ENCODE results near the gene OBP2B. TPM values are rescaled to one million over a fixed set of nuclear protein-coding genes. Genes with fewer than 3 reads are reported as not detected.

OBP2B gene
- total RNA-seq, 2 donors from 2014 or later: not detected

- Histone ChIP-seq H3K4me1 (peaks cover 6% of the 10 kb centered on the region), H3K27me3 (no peaks in the 10 kb centered on the region), H3K4me3 (no peak overlapping the region), H3K36me3 (replicated peaks in 1 of 2; ENCODE audit: insufficient read depth in 1 of 2, low read depth in 2 of 2) (no peaks in the 10 kb centered on the region), H3K9me3 (no peaks in the 10 kb centered on the region), H3K27ac (no peak overlapping the region)
- intact Hi-C loops (cut with DNase I): no loop called here
- whole genome bisulfite sequencing, 2 donors: 67% methylated on average over 6 of the region's 6 CpGs; no CpG with 5 or more reads in 1 of the 2 donors
- TF ChIP-seq POLR2A (IDR thresholded peaks at IDR 0.05) (no peak), CTCF (IDR thresholded peaks at IDR 0.05) (no peak)
- ATAC-seq (no peak), DNase-seq (no peak)
Measured at GRCh38 chr9:133247632-133248031, 38.6 kb upstream of the OBP2B start.

DNA sequence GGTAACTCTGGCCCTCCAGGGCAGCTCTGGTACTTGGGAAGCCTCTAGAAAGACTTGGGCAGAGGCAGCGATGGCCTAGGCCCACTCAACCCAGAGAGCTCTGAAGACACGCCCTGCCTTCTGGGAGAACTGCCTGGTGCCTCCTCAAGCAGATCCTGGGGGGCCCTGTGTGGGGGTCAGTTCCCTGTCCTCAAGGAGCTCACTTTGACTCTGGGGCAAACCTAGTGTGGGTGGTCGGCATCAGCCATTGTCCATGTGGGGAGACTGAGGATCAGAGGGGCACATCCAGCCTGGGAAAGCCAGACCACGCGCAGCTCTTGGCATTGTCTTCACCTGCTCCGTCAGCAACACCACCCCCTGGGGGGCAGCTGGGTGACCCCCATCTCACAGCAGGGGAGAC lies 37.9 kb upstream of the OBP2B start:
- intact Hi-C loops (cut with DNase I): no loop called here
- Histone ChIP-seq H3K4me1 (peaks cover 6% of the 10 kb centered on the region), H3K27me3 (no peaks in the 10 kb centered on the region), H3K36me3 (replicated peaks in 1 of 2; ENCODE audit: insufficient read depth in 1 of 2, low read depth in 2 of 2) (no peaks in the 10 kb centered on the region), H3K9me3 (no peaks in the 10 kb centered on the region), H3K27ac (no peak overlapping the region), H3K4me3 (no peak overlapping the region)
- 97 to 100% methylated on average over 3 to 6 of the region's 6 CpGs for WGBS, 2 donors
- TF ChIP-seq POLR2A (IDR thresholded peaks at IDR 0.05): no peak
- TF ChIP-seq CTCF (IDR thresholded peaks at IDR 0.05): no peak
- no peak for ATAC-seq
- no peak for DNase-seq

- ATAC-seq (no peak), DNase-seq (no peak)
- H3K9me3 ChIP-seq: no peaks in the 10 kb centered on the region
- no peak for TF ChIP-seq CTCF (IDR thresholded peaks at IDR 0.05)
- no peak for TF ChIP-seq POLR2A (IDR thresholded peaks at IDR 0.05)
- no peak overlapping the region for H3K4me3 ChIP-seq
- no peaks in the 10 kb centered on the region for H3K36me3 ChIP-seq (replicated peaks in 1 of 2; ENCODE audit: insufficient read depth in 1 of 2, low read depth in 2 of 2)
- no peak overlapping the region for H3K27ac ChIP-seq
- no peaks in the 10 kb centered on the region for H3K27me3 ChIP-seq
- intact Hi-C loops (cut with DNase I): no loop called here
- 80 to 90% methylated on average over 9 to 16 of the region's 16 CpGs for WGBS, 2 donors
- H3K4me1 ChIP-seq: peaks cover 6% of the 10 kb centered on the region
Measured at GRCh38 chr9:133246562-133246961, 37.5 kb upstream of the OBP2B start.

DNA sequence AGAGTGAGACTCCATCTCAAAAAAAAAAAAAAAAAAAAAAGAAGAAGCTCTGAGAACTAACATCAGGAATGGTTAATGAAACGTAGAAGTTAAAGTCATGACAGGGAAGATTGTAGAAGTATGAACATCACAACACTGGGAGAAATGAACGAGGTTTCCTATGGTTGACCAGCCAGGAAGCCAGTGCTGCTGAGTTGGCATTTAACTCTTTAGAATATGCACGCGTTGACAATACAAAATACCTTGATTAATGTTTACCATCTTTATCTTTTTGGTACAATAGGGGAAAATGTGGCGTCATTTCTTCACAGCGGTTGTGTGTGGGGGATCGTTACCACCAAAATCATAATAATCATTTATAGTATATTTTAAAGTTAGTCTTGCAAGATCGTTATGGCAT lies 33.9 kb upstream of the OBP2B start:
- DNase-seq (no peak), ATAC-seq (no peak)
- H3K4me1 ChIP-seq: peaks cover 13% of the 10 kb centered on the region
- no peak overlapping the region for H3K27ac ChIP-seq
- WGBS, 2 donors: 56 to 68% methylated on average over 8 of the region's 8 CpGs
- TF ChIP-seq CTCF (IDR thresholded peaks at IDR 0.05) (no peak), POLR2A (IDR thresholded peaks at IDR 0.05) (no peak)
- intact Hi-C loops (cut with DNase I): no loop called here
- H3K9me3 ChIP-seq: no peaks in the 10 kb centered on the region
- H3K4me3 ChIP-seq: no peak overlapping the region
- H3K27me3 ChIP-seq: no peaks in the 10 kb centered on the region
- no peaks in the 10 kb centered on the region for H3K36me3 ChIP-seq (replicated peaks in 1 of 2; ENCODE audit: insufficient read depth in 1 of 2, low read depth in 2 of 2)

- no peak for TF ChIP-seq CTCF (IDR thresholded peaks at IDR 0.05)
- Histone ChIP-seq H3K27ac (no peak overlapping the region), H3K36me3 (replicated peaks in 1 of 2; ENCODE audit: insufficient read depth in 1 of 2, low read depth in 2 of 2) (no peaks in the 10 kb centered on the region), H3K27me3 (no peaks in the 10 kb centered on the region), H3K4me3 (no peak overlapping the region), H3K9me3 (no peaks in the 10 kb centered on the region), H3K4me1 (peaks cover 13% of the 10 kb centered on the region)
- 77 to 83% methylated on average over 14 of the region's 14 CpGs for WGBS, 2 donors
- intact Hi-C loops (cut with DNase I): no loop called here
- DNase-seq (no peak), ATAC-seq (no peak)
Measured at GRCh38 chr9:133242241-133242640, 33.2 kb upstream of the OBP2B start.

Measured in body of pancreas (tissue), 4 donors.